Activated effector memory CD4-positive, alpha-beta T cell treated with anti-CD3 and anti-CD28 coated beads, Interleukin-2, amount 50 U/mL, for 16 hours (primary cell): ENCODE results near the gene GRIA4.
A peak's percentile ranks its signal among the peaks of the same experiment; 100 is the strongest.

Experiments used
- DNase-seq: peaks from one replicate; pipeline ENCODE4 v3.0.0-alpha.2; 2020

Gene GRIA4

DNA sequence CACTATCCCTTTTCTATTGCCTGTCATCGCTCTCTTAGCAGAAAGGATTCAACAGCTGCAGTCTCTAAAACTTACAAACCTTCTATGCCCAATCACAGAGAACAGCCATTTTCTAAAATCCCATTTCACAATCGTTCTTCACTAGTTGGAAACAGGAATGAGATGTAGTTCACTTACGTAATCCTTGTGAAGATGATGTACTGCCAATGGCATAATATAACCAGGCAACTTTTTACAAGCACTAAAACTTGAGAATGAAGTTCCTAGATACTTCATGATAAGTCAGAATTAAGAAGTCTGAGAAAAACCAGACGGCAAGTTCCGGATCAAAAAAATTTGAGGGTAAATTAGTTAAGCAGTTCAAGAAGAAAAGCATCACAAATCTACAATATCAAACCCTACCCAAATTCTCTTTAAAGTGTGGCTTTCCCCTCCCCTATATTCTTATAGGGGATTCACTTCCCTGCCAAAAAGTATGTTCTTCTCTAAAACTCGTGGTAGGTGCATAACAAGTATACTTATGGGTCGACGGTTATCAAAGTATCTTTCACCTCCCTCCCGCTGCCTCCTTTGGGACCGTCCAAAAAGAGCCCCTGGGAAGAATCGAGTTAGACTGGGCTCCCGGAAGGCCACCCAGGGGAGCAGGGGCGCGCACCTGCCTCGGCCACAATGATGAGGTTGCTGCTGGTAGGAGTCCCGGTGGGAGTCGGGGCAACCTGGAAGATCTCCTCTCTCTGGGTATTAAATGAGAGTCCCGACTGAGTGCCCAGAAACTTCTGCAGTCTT lies 411.5 kb downstream of the GRIA4 start:
- DNase-seq = no peak

- peak; percentile 98 for DNase-seq
Observed at GRCh38 chr11:106021967-106022794, 412.3 kb downstream of the GRIA4 start, which contains the start of gene MSANTD4. MSANTD4 (minus strand) TSS chr11:106022240; CDS start chr11:106010917, 11,323 bp downstream.

- DNase-seq = no peak
Observed at GRCh38 chr11:106022795-106023275, 413.0 kb downstream of the GRIA4 start.

GRCh38 chr11:106030609-106031008 lies 420.7 kb downstream of the GRIA4 start:
- DNase-seq = no peak

DNA sequence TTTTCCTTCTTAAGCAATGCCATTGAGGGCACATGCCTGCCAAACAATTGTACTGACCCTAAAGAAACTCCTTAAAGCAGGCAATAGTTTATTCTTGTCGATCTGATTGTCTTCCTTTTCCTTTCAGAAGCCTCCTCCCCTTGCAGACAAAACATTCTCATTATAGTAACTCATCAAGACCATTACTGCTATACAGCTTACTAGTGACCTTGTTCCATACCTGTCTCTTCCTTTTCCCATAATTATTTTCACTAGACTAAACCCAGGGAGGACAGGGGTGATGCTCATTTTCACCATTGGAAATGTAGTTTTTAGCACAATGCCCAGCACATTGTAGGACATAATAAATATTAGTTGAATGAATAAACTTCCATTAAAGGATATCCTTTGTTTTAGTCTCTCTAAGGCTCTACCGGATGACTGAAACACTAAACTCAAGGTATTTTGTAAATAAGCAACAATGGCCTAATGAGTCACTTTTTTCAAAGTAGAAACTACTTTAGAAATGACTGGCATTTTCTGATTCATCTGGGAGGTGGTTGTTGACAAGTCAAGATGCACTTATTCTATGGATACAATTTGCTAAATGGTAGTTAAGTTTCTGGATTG lies 421.4 kb downstream of the GRIA4 start:
- DNase-seq = no peak
